ENCODE results near the gene ST6GALNAC5.
"Not testable (repeated sequence)": the region's sequence is repeated elsewhere in the genome, so short reads cannot be mapped to it uniquely, and the experiment has no call there.

ST6GALNAC5 gene

GRCh38 chr1:76867342-76868130 is at the start of gene ST6GALNAC5:
TSS of gene ST6GALNAC5 (plus strand) at chr1:76867480.
- peak; percentile 17 for DNase-seq

- DNase-seq, result no peak
These were observed 47.3 kb upstream of the ST6GALNAC5 start for GRCh38 chr1:76820028-76820427.

GRCh38 chr1:76822961-76823360 is 44.3 kb upstream of the ST6GALNAC5 start:
- DNase-seq, result not testable (repeated sequence)

GRCh38 chr1:76824106-76824505 is 43.2 kb upstream of the ST6GALNAC5 start:
- no peak for DNase-seq

GRCh38 chr1:76826072-76826845 is 41.0 kb upstream of the ST6GALNAC5 start:
- no peak for DNase-seq

- no peak for DNase-seq
These were observed 40.2 kb upstream of the ST6GALNAC5 start for GRCh38 chr1:76827066-76827465.

GRCh38 chr1:76830373-76830772 is 36.9 kb upstream of the ST6GALNAC5 start:
- DNase-seq, result no peak

GRCh38 chr1:76832521-76832920 is 34.8 kb upstream of the ST6GALNAC5 start:
- DNase-seq, result no peak

- DNase-seq, result no peak
These were observed 34.1 kb upstream of the ST6GALNAC5 start for GRCh38 chr1:76833151-76833550.

- DNase-seq, result no peak
These were observed 33.4 kb upstream of the ST6GALNAC5 start for GRCh38 chr1:76833856-76834255.

GRCh38 chr1:76835203-76835602 is 32.1 kb upstream of the ST6GALNAC5 start:
- DNase-seq, result no peak

GRCh38 chr1:76840278-76840677 is 27.0 kb upstream of the ST6GALNAC5 start:
- DNase-seq, result no peak

- no peak for DNase-seq
These were observed 25.8 kb upstream of the ST6GALNAC5 start for GRCh38 chr1:76841460-76841859.

- no peak for DNase-seq
These were observed 23.3 kb upstream of the ST6GALNAC5 start for GRCh38 chr1:76843821-76844464.

GRCh38 chr1:76854255-76854654 is 13.0 kb upstream of the ST6GALNAC5 start:
- no peak for DNase-seq

GRCh38 chr1:76856104-76856503 is 11.2 kb upstream of the ST6GALNAC5 start:
- DNase-seq, result no peak

GRCh38 chr1:76857138-76857537 is 10.1 kb upstream of the ST6GALNAC5 start:
- DNase-seq, result no peak

GRCh38 chr1:76857973-76858372 is 9.3 kb upstream of the ST6GALNAC5 start:
- DNase-seq, result no peak

GRCh38 chr1:76861149-76861548 is 6.1 kb upstream of the ST6GALNAC5 start:
- DNase-seq, result no peak

- DNase-seq, result no peak
These were observed 4.8 kb upstream of the ST6GALNAC5 start for GRCh38 chr1:76862447-76862846.

GRCh38 chr1:76864383-76864782 is 2.9 kb upstream of the ST6GALNAC5 start:
- no peak for DNase-seq

GRCh38 chr1:76865696-76866286 is 1.5 kb upstream of the ST6GALNAC5 start:
- DNase-seq, result no peak

GRCh38 chr1:76866566-76866965 is 714 bp upstream of the ST6GALNAC5 start:
- no peak for DNase-seq

All from activated T-cell treated with anti-CD3 and anti-CD28 coated beads, Interleukin-2, amount 50 U/mL, for 1 hour (primary cell).